Measurements from ENCODE around the gene C18orf63. TPM values are rescaled to one million over a fixed set of nuclear protein-coding genes. Genes with fewer than 3 reads are reported as not detected.
A peak's percentile ranks its signal among the peaks of the same experiment; 100 is the strongest.

The C18orf63 gene
- polyA plus RNA-seq, 1 experiment = not detected

- Histone ChIP-seq H3K4me3 (ENCODE audit: low read depth, low read length) (no peak overlapping the region), H3K27ac (ENCODE audit: low read depth, low read length) (no peak overlapping the region), H3K9me3 (ENCODE audit: control insufficient read depth, insufficient read depth, low read length) (no peaks in the 10 kb centered on the region), H3K27me3 (ENCODE audit: control insufficient read depth, insufficient read depth, low read length) (no peaks in the 10 kb centered on the region)
- ChIA-PET CTCF (interaction anchor here (0.5 to 2.2 kb wide), 36 partner anchors 11 to 1641 kb away, joined by 3 to 60 read pairs (median 4); no protein-coding TSS in a partner anchor), POLR2A (no interaction called here)
- DNase-seq (ENCODE audit: low read depth, low spot score) = peak; percentile 16
- TF ChIP-seq CTCF (IDR thresholded peaks at IDR 0.05; ENCODE audit: low read depth, low read length) = peak; percentile 60
Measured at GRCh38 chr18:74342416-74343043, 26.9 kb downstream of the C18orf63 start.

GRCh38 chr18:74346206-74346605 lies 30.6 kb downstream of the C18orf63 start:
- Histone ChIP-seq H3K27ac (ENCODE audit: low read depth, low read length) (no peak overlapping the region), H3K27me3 (ENCODE audit: control insufficient read depth, insufficient read depth, low read length) (no peaks in the 10 kb centered on the region), H3K4me3 (ENCODE audit: low read depth, low read length) (no peak overlapping the region), H3K9me3 (ENCODE audit: control insufficient read depth, insufficient read depth, low read length) (no peaks in the 10 kb centered on the region)
- TF ChIP-seq CTCF (IDR thresholded peaks at IDR 0.05; ENCODE audit: low read depth, low read length) = no peak
- DNase-seq (ENCODE audit: low read depth, low spot score) = no peak
- ChIA-PET POLR2A (no interaction called here), CTCF (interaction anchor here (2.8 kb wide), 1 partner anchor 206 kb away, joined by 15 read pairs; no protein-coding TSS in a partner anchor)

DNA sequence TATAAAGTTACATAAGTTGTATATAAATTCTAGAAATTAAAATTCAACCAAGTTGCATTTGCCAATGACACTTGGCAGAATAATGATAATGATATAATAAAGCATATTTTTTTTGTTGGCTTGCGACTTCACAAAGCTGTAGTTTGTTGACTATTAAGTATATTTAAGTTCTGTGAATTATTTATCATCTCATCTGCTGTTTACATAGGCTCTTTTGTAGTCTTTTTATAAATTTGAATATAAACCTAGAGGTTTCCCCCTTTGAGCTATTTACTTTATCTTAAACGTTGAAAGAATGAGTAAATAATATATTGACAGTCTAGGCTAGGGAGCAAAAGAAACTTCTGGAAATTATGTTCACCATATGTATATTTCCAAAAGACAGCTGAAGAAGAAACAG lies 32.9 kb downstream of the C18orf63 start:
- CTCF ChIA-PET = interaction anchor here (1.1 to 2.8 kb wide), 2 partner anchors 145 to 203 kb away, joined by 3 to 15 read pairs; no protein-coding TSS in a partner anchor

DNA sequence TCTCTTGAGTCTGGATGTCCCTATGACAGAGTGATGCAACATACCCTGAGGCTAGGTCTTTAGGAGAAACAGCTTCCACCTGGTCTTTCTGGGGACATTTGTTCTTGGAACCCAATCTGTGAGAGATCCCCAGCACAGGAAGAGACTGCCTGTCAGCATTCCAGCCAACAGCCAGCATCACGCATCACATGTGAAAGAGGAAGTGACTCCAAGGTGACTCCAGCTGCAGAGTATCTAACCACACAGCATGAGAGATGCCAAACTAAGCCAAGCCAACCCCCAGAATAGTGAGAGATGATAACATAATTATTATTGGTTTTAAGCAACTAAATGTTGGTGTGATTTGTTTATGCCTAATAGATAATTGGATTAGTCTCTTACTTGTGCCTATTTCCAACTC lies 35.7 kb downstream of the C18orf63 start:
- ChIA-PET POLR2A (no interaction called here), CTCF (interaction anchor here (0.8 to 5.8 kb wide), 2 partner anchors 39 to 200 kb away, joined by 3 to 128 read pairs; no protein-coding TSS in a partner anchor)
- Histone ChIP-seq H3K4me3 (ENCODE audit: low read depth, low read length) (no peak overlapping the region), H3K27ac (ENCODE audit: low read depth, low read length) (no peak overlapping the region), H3K27me3 (ENCODE audit: control insufficient read depth, insufficient read depth, low read length) (peaks cover 5% of the 10 kb centered on the region), H3K9me3 (ENCODE audit: control insufficient read depth, insufficient read depth, low read length) (no peaks in the 10 kb centered on the region)
- no peak for TF ChIP-seq CTCF (IDR thresholded peaks at IDR 0.05; ENCODE audit: low read depth, low read length)
- DNase-seq (ENCODE audit: low read depth, low spot score) = peak; percentile 3

More for the DNA sequence above, 32.9 kb downstream of the C18orf63 start:
- no peak for DNase-seq (ENCODE audit: low read depth, low spot score)
- H3K27ac ChIP-seq (ENCODE audit: low read depth, low read length) = no peak overlapping the region
- H3K9me3 ChIP-seq (ENCODE audit: control insufficient read depth, insufficient read depth, low read length) = no peaks in the 10 kb centered on the region
- POLR2A ChIA-PET = no interaction called here
- TF ChIP-seq CTCF (IDR thresholded peaks at IDR 0.05; ENCODE audit: low read depth, low read length) = no peak
- H3K4me3 ChIP-seq (ENCODE audit: low read depth, low read length) = no peak overlapping the region
- no peaks in the 10 kb centered on the region for H3K27me3 ChIP-seq (ENCODE audit: control insufficient read depth, insufficient read depth, low read length)

GRCh38 chr18:74353169-74353775 lies 37.6 kb downstream of the C18orf63 start:
- Histone ChIP-seq H3K9me3 (ENCODE audit: control insufficient read depth, insufficient read depth, low read length) (no peaks in the 10 kb centered on the region), H3K27ac (ENCODE audit: low read depth, low read length) (no peak overlapping the region), H3K27me3 (ENCODE audit: control insufficient read depth, insufficient read depth, low read length) (peaks cover 5% of the 10 kb centered on the region), H3K4me3 (ENCODE audit: low read depth, low read length) (no peak overlapping the region)
- DNase-seq (ENCODE audit: low read depth, low spot score) = peak; percentile 18
- peak; percentile 86 for TF ChIP-seq CTCF (IDR thresholded peaks at IDR 0.05; ENCODE audit: low read depth, low read length)
- ChIA-PET CTCF (interaction anchor here (0.6 to 5.8 kb wide), 24 partner anchors 9 to 1525 kb away, joined by 3 to 128 read pairs (median 4); no protein-coding TSS in a partner anchor), POLR2A (interaction anchor here (0.5 kb wide), 1 partner anchor 199 kb away, joined by 3 read pairs; no protein-coding TSS in a partner anchor)

Measured in AG04450 (cell line).